Cardiac muscle cell (in vitro differentiated cells and primary cell): ENCODE data around the gene NKD2. TPM values are rescaled to one million over a fixed set of nuclear protein-coding genes. Genes with fewer than 3 reads are reported as not detected.

ENCODE experiments used
- DNase-seq, 2 donors: peaks; one replicate each; pipeline versions ENCODE4 v3.0.0 to v3.0.0-alpha.2; 2010 to 2017; ENCODE audit warnings: low read depth in 1 of 2, low spot score in 1 of 2
- H3K27ac ChIP-seq: fragments of 200-600 bp; sonication (generic); 2 replicates; pipeline ENCODE4 v1.5.1; 2016
- H3K27me3 ChIP-seq: fragments of 200-600 bp; sonication (generic); 2 replicates; pipeline ENCODE4 v1.6.0; 2016; ENCODE audit warnings: control low read depth
- H3K36me3 ChIP-seq: fragments of 200-600 bp; sonication (generic); 2 replicates; pipeline ENCODE4 v1.5.1; 2016; ENCODE audit warnings: control low read depth
- H3K4me1 ChIP-seq: fragments of 200-600 bp; sonication (generic); 2 replicates; pipeline ENCODE4 v1.8.1; 2017; ENCODE audit warnings: low read depth, mild to moderate bottlenecking, mixed run types
- H3K4me3 ChIP-seq: fragments of 200-600 bp; sonication (generic); 2 replicates; pipeline ENCODE4 v1.5.1; 2016; ENCODE audit warnings: mild to moderate bottlenecking
- H3K9me3 ChIP-seq: fragments of 200-600 bp; sonication (generic); 2 replicates; pipeline ENCODE4 v1.5.1; 2017; ENCODE audit warnings: low read depth, mild to moderate bottlenecking, control low read depth
- CTCF ChIP-seq: IDR thresholded peaks from 2 replicates; pipeline ENCODE4 v1.5.1; 2012; ENCODE audit warnings: low read depth, mild to moderate bottlenecking, low read length
- polyA plus RNA-seq: library from polyadenylated mRNA; unstranded; fragments of >200 nt; fragmentation: Nextera tagmentation; extraction: Ambion mirVana; gene quantifications from 2 replicates; pipeline ENCODE4 v1.2.1, GENCODE V29; 2016
- total RNA-seq: library from RNA; depleted of rRNA; stranded (reverse); fragments of >200 nt; gene quantifications from 2 replicates; pipeline ENCODE4 v1.2.3, GENCODE V29; 2016

The NKD2 gene
- total and polyA plus RNA-seq, 2 experiments from 2014 or later = 3.4 to 3.9 TPM

- no peak for DNase-seq
- no peak for TF ChIP-seq CTCF
- H3K27me3 ChIP-seq = peaks cover 16% of the 10 kb centered on the region
- H3K4me1 ChIP-seq = peaks cover 6% of the 10 kb centered on the region
- H3K4me3 ChIP-seq = no peak overlapping the region
- no peak overlapping the region for H3K27ac ChIP-seq
- no peaks in the 10 kb centered on the region for H3K9me3 ChIP-seq
- H3K36me3 ChIP-seq = no peaks in the 10 kb centered on the region
Observed at GRCh38 chr5:1001406-1002270, 7.0 kb upstream of the NKD2 start.

GRCh38 chr5:1002271-1002546 is 6.4 kb upstream of the NKD2 start:
- Histone ChIP-seq H3K36me3 (no peaks in the 10 kb centered on the region), H3K27ac (no peak overlapping the region), H3K27me3 (peaks cover 20% of the 10 kb centered on the region), H3K4me3 (no peak overlapping the region), H3K9me3 (no peaks in the 10 kb centered on the region), H3K4me1 (peaks cover under 1% of the 10 kb centered on the region)
- TF ChIP-seq CTCF = no peak
- DNase-seq = no peak

- Histone ChIP-seq H3K4me3 (no peak overlapping the region), H3K36me3 (no peaks in the 10 kb centered on the region), H3K27ac (no peak overlapping the region), H3K9me3 (no peaks in the 10 kb centered on the region), H3K27me3 (peaks cover 24% of the 10 kb centered on the region), H3K4me1 (no peaks in the 10 kb centered on the region)
- DNase-seq = no peak
- TF ChIP-seq CTCF = no peak
Observed at GRCh38 chr5:1002836-1003235, 5.8 kb upstream of the NKD2 start.

GRCh38 chr5:1003296-1003937 is 5.2 kb upstream of the NKD2 start:
- no peaks in the 10 kb centered on the region for H3K4me1 ChIP-seq
- no peak overlapping the region for H3K4me3 ChIP-seq
- H3K36me3 ChIP-seq = no peaks in the 10 kb centered on the region
- peaks cover 29% of the 10 kb centered on the region for H3K27me3 ChIP-seq
- no peaks in the 10 kb centered on the region for H3K9me3 ChIP-seq
- no peak for TF ChIP-seq CTCF
- peak in 1 of 2 donors; percentile 46 for DNase-seq
- no peak overlapping the region for H3K27ac ChIP-seq

GRCh38 chr5:1004461-1005248 is 3.9 kb upstream of the NKD2 start:
- H3K4me3 ChIP-seq = peak overlapping the region; percentile 39
- DNase-seq = peak; percentile 73 to 75
- no peaks in the 10 kb centered on the region for H3K36me3 ChIP-seq
- H3K27ac ChIP-seq = no peak overlapping the region
- no peaks in the 10 kb centered on the region for H3K9me3 ChIP-seq
- H3K27me3 ChIP-seq = peaks cover 40% of the 10 kb centered on the region
- H3K4me1 ChIP-seq = peaks cover 2% of the 10 kb centered on the region
- peak; percentile 55 for TF ChIP-seq CTCF
